Muscle layer of duodenum (tissue), 2 donors: ENCODE measurements around the gene BCL2.

Experiments used
- H3K27ac ChIP-seq: one replicate; pipeline ENCODE4 v1.7.0; 2013; ENCODE audit warnings: mild to moderate bottlenecking, low read length
- H3K27me3 ChIP-seq: one replicate; pipeline ENCODE4 v1.7.0; 2013; ENCODE audit warnings: low read depth, mild to moderate bottlenecking, control low read depth, low read length
- H3K36me3 ChIP-seq, 2 donors: one replicate each; pipeline ENCODE4 v1.7.0; 2013; ENCODE audit warnings: low read length in 2 of 2, control low read depth in 1 of 2, mild to moderate bottlenecking in 1 of 2; ENCODE audit not compliant: insufficient read depth in 2 of 2, control insufficient read depth in 1 of 2
- H3K4me1 ChIP-seq, 2 donors: one replicate each; pipeline ENCODE4 v1.7.0; 2013; ENCODE audit warnings: low read length in 2 of 2, mild to moderate bottlenecking in 2 of 2, control low read depth in 1 of 2, moderate library complexity in 1 of 2; ENCODE audit not compliant: insufficient read depth in 2 of 2, control insufficient read depth in 1 of 2
- H3K4me3 ChIP-seq, 2 donors: one replicate each; pipeline ENCODE4 v1.7.0; 2013; ENCODE audit warnings: low read length in 2 of 2, low read depth in 1 of 2, mild to moderate bottlenecking in 1 of 2
- H3K9me3 ChIP-seq, 2 donors: one replicate each; pipeline ENCODE4 v1.7.0; 2013; ENCODE audit warnings: low read length in 2 of 2, control low read depth in 1 of 2, mild to moderate bottlenecking in 1 of 2; ENCODE audit not compliant: control insufficient read depth in 1 of 2
- donor health status: healthy.

The BCL2 gene

GRCh38 chr18:63259567-63260379, 59.8 kb downstream of the BCL2 start:
- Histone ChIP-seq H3K9me3 (no peaks in the 10 kb centered on the region), H3K27ac (peak overlapping the region; percentile 5), H3K4me3 (no peak overlapping the region), H3K4me1 (peaks cover 0 to 24% of the 10 kb centered on the region in 2 donors), H3K36me3 (no peaks in the 10 kb centered on the region), H3K27me3 (no peaks in the 10 kb centered on the region)

GRCh38 chr18:63258749-63259566, 60.6 kb downstream of the BCL2 start:
- H3K27ac ChIP-seq: no peak overlapping the region
- H3K4me1 ChIP-seq: peaks cover 0 to 24% of the 10 kb centered on the region in 2 donors
- no peaks in the 10 kb centered on the region for H3K36me3 ChIP-seq
- no peaks in the 10 kb centered on the region for H3K27me3 ChIP-seq
- H3K9me3 ChIP-seq: no peaks in the 10 kb centered on the region
- no peak overlapping the region for H3K4me3 ChIP-seq

GRCh38 chr18:63257453-63257852, 62.1 kb downstream of the BCL2 start:
- Histone ChIP-seq H3K36me3 (no peaks in the 10 kb centered on the region), H3K9me3 (no peaks in the 10 kb centered on the region), H3K27ac (no peak overlapping the region), H3K4me3 (no peak overlapping the region), H3K27me3 (no peaks in the 10 kb centered on the region), H3K4me1 (peaks cover 5 to 25% of the 10 kb centered on the region in 2 donors)

- H3K27me3 ChIP-seq: no peaks in the 10 kb centered on the region
- no peaks in the 10 kb centered on the region for H3K9me3 ChIP-seq
- H3K36me3 ChIP-seq: no peaks in the 10 kb centered on the region
- no peak overlapping the region for H3K27ac ChIP-seq
- H3K4me1 ChIP-seq: peaks cover 5 to 20% of the 10 kb centered on the region in 2 donors
- H3K4me3 ChIP-seq: no peak overlapping the region
Observed at GRCh38 chr18:63255435-63255834, 64.1 kb downstream of the BCL2 start.

- Histone ChIP-seq H3K4me3 (no peak overlapping the region), H3K27me3 (no peaks in the 10 kb centered on the region), H3K9me3 (no peaks in the 10 kb centered on the region), H3K4me1 (peaks cover 5 to 18% of the 10 kb centered on the region in 2 donors), H3K36me3 (no peaks in the 10 kb centered on the region), H3K27ac (no peak overlapping the region)
Observed at GRCh38 chr18:63254716-63255399, 64.7 kb downstream of the BCL2 start.

GRCh38 chr18:63253428-63254372, 65.9 kb downstream of the BCL2 start:
- no peaks in the 10 kb centered on the region for H3K36me3 ChIP-seq
- H3K4me1 ChIP-seq: peaks cover 5 to 13% of the 10 kb centered on the region in 2 donors
- H3K27ac ChIP-seq: peak overlapping the region; percentile 10
- H3K4me3 ChIP-seq: peak overlapping the region in 1 of 2 donors; percentile 24
- H3K27me3 ChIP-seq: no peaks in the 10 kb centered on the region
- H3K9me3 ChIP-seq: no peaks in the 10 kb centered on the region

GRCh38 chr18:63253014-63253413, 66.6 kb downstream of the BCL2 start:
- Histone ChIP-seq H3K9me3 (no peaks in the 10 kb centered on the region), H3K27me3 (no peaks in the 10 kb centered on the region), H3K4me3 (peak overlapping the region in 1 of 2 donors; percentile 24), H3K4me1 (peaks cover 5 to 10% of the 10 kb centered on the region in 2 donors), H3K36me3 (no peaks in the 10 kb centered on the region), H3K27ac (no peak overlapping the region)

- Histone ChIP-seq H3K27ac (peak overlapping the region; percentile 20), H3K4me3 (no peak overlapping the region), H3K9me3 (no peaks in the 10 kb centered on the region), H3K36me3 (no peaks in the 10 kb centered on the region), H3K27me3 (no peaks in the 10 kb centered on the region), H3K4me1 (peaks cover 5 to 13% of the 10 kb centered on the region in 2 donors)
Observed at GRCh38 chr18:63249771-63250170, 69.8 kb downstream of the BCL2 start.

GRCh38 chr18:63247926-63248325, 71.6 kb downstream of the BCL2 start:
- no peaks in the 10 kb centered on the region for H3K27me3 ChIP-seq
- H3K36me3 ChIP-seq: no peaks in the 10 kb centered on the region
- H3K9me3 ChIP-seq: no peaks in the 10 kb centered on the region
- H3K4me1 ChIP-seq: peaks cover 3 to 8% of the 10 kb centered on the region in 2 donors
- no peak overlapping the region for H3K27ac ChIP-seq
- H3K4me3 ChIP-seq: no peak overlapping the region

- no peak overlapping the region for H3K27ac ChIP-seq
- peaks cover 0 to 5% of the 10 kb centered on the region in 2 donors for H3K4me1 ChIP-seq
- no peaks in the 10 kb centered on the region for H3K9me3 ChIP-seq
- no peak overlapping the region for H3K4me3 ChIP-seq
- no peaks in the 10 kb centered on the region for H3K27me3 ChIP-seq
- H3K36me3 ChIP-seq: no peaks in the 10 kb centered on the region
Observed at GRCh38 chr18:63247506-63247905, 72.1 kb downstream of the BCL2 start.
